SU-DHL-6 (cell line): ENCODE data around the gene ZNF319.

Experiments used
- CTCF ChIP-seq: fragments of 200-600 bp; sonication (generic); IDR thresholded peaks from one replicate; pipeline ENCODE4 v1.5.1; 2017; ENCODE audit warnings: antibody characterized with exemption, mild to moderate bottlenecking, low read length, moderate library complexity; ENCODE audit not compliant: insufficient read depth, poor library complexity, severe bottlenecking
- EZH2phosphoT487 ChIP-seq: fragments of 200-600 bp; sonication (generic), shearing (Covaris generic); conservative IDR thresholded peaks from 2 replicates; pipeline ENCODE4 v1.6.1; 2018; ENCODE audit warnings: mild to moderate bottlenecking, antibody characterized with exemption, low read length, moderate library complexity, mixed read lengths

DNA sequence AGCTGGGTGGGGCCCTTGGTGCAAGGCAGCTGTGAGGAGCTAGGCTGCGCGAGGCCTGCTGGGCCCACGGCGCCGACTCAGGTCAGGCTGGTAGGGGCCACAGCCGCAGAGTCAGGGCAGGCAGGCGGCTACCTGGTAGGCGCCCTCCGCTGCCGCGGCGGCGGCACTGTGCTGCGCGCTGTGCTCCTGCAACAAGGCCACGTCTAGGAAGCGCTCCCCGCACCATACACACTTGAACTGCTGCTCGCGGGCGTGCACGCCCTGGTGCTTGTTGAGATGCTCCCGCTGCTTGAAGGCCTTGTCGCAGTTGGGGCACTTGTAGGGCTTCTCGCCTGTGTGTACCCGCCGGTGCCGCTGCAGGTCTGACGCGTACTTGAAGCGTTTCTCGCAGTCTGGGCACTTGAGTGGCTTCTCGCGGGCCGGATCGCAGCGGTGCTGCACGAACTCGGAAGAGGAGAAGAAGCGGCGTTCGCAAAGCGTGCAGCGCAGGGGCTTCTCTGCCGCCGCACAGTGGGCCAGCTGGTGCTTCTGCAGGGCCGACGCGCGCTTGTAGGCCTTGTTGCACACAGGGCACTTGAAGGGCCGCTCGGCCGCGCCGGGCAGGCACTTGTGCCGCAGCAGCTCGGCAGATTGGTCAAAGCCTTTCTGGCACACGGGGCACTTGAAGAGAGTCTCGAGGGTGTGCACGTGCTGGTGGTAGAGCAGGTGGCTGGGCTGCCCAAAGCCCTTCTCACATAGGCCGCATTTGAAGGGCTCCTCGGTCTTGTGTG, 3.9 kb downstream of the ZNF319 start:
- TF ChIP-seq CTCF (no peak), EZH2phosphoT487 (no peak)
